Bronchial epithelial cell (primary cell): Measurements from ENCODE around the gene PYDC1. TPM values are rescaled to one million over a fixed set of nuclear protein-coding genes. Genes with fewer than 3 reads are reported as not detected.

ENCODE experiments used
- DNase-seq: peaks from one replicate; pipeline ENCODE4 v3.0.0-alpha.2; 2010; ENCODE audit warnings: low read depth
- FAIRE-seq: peaks from 2 replicates; lab custom pipeline; 2011; peaks lifted over from hg19 to GRCh38; lab: Jason Lieb, UNC
- H3K27me3 ChIP-seq: 2 replicates; pipeline ENCODE4 v1.5.1; 2011; ENCODE audit warnings: low read length; ENCODE audit not compliant: control insufficient read depth, insufficient read depth
- H3K36me3 ChIP-seq: 2 replicates; pipeline ENCODE4 v1.5.1; 2011; ENCODE audit warnings: low read length; ENCODE audit not compliant: control insufficient read depth, insufficient read depth
- H3K4me3 ChIP-seq: 2 replicates; pipeline ENCODE4 v1.5.1; 2011; ENCODE audit warnings: mild to moderate bottlenecking, low read depth, low read length, control low read depth
- CTCF ChIP-seq: IDR thresholded peaks from 2 replicates; pipeline ENCODE4 v1.5.1; 2011; ENCODE audit warnings: mild to moderate bottlenecking, moderate library complexity, low read length, control low read depth, inconsistent platforms; ENCODE audit not compliant: insufficient read depth, severe bottlenecking
- total RNA-seq: library from RNA; depleted of rRNA; stranded (reverse); fragments of >200 nt; gene quantifications from 2 replicates; pipeline ENCODE4 v1.2.1, GENCODE V29; 2014

Gene PYDC1
- total RNA-seq, 1 donor from 2014 or later = not detected

- Histone ChIP-seq H3K4me3 (no peak overlapping the region), H3K27me3 (no peaks in the 10 kb centered on the region), H3K36me3 (peaks cover 60% of the 10 kb centered on the region)
- no peak for TF ChIP-seq CTCF
- no peak for FAIRE-seq
- DNase-seq = no peak
Observed at GRCh38 chr16:31190061-31190460, 26.9 kb downstream of the PYDC1 start.

- FAIRE-seq = no peak
- Histone ChIP-seq H3K36me3 (peaks cover 60% of the 10 kb centered on the region), H3K27me3 (no peaks in the 10 kb centered on the region), H3K4me3 (no peak overlapping the region)
- no peak for TF ChIP-seq CTCF
- DNase-seq = no peak
Observed at GRCh38 chr16:31189412-31189778, 27.5 kb downstream of the PYDC1 start.

GRCh38 chr16:31188450-31189411 is 28.2 kb downstream of the PYDC1 start:
- H3K36me3 ChIP-seq = peaks cover 62% of the 10 kb centered on the region
- no peak for DNase-seq
- no peaks in the 10 kb centered on the region for H3K27me3 ChIP-seq
- no peak for FAIRE-seq
- H3K4me3 ChIP-seq = no peak overlapping the region
- TF ChIP-seq CTCF = no peak

GRCh38 chr16:31187808-31188189 is 29.1 kb downstream of the PYDC1 start:
- Histone ChIP-seq H3K27me3 (no peaks in the 10 kb centered on the region), H3K36me3 (peaks cover 65% of the 10 kb centered on the region), H3K4me3 (no peak overlapping the region)
- no peak for DNase-seq
- TF ChIP-seq CTCF = no peak
- no peak for FAIRE-seq

- FAIRE-seq (no peak), DNase-seq (no peak)
- H3K4me3 ChIP-seq = no peak overlapping the region
- H3K36me3 ChIP-seq = peaks cover 68% of the 10 kb centered on the region
- H3K27me3 ChIP-seq = no peaks in the 10 kb centered on the region
- TF ChIP-seq CTCF = no peak
Observed at GRCh38 chr16:31186930-31187807, 29.8 kb downstream of the PYDC1 start.
